ENCODE data around the gene FARP1.

The FARP1 gene

GRCh38 chr13:98482476-98483444 lies 339.9 kb downstream of the FARP1 start:
- no peak overlapping the region for H3K4me3 ChIP-seq (replicated peaks in 1 of 2; ENCODE audit: low read depth in 2 of 2, low read length in 2 of 2)
- peak; percentile 76 to 85 for DNase-seq (ENCODE audit: low read depth in 2 of 2)
- no peak for TF ChIP-seq CTCF (IDR thresholded peaks at IDR 0.05; ENCODE audit: low read depth, low read length)

- peak in 1 of 2 donors; percentile 32 for DNase-seq (ENCODE audit: low read depth in 2 of 2)
- no peak overlapping the region for H3K4me3 ChIP-seq (replicated peaks in 1 of 2; ENCODE audit: low read depth in 2 of 2, low read length in 2 of 2)
- TF ChIP-seq CTCF (IDR thresholded peaks at IDR 0.05; ENCODE audit: low read depth, low read length): no peak
These were observed 340.9 kb downstream of the FARP1 start for GRCh38 chr13:98483601-98484288.

- peak; percentile 89 to 98 for DNase-seq (ENCODE audit: low read depth in 2 of 2)
- no peak for TF ChIP-seq CTCF (IDR thresholded peaks at IDR 0.05; ENCODE audit: low read depth, low read length)
- peak overlapping the region in 1 of 2 donors; percentile 16 for H3K4me3 ChIP-seq (replicated peaks in 1 of 2; ENCODE audit: low read depth in 2 of 2, low read length in 2 of 2)
These were observed 341.7 kb downstream of the FARP1 start for GRCh38 chr13:98484289-98485219.

- no peak overlapping the region for H3K4me3 ChIP-seq (replicated peaks in 1 of 2; ENCODE audit: low read depth in 2 of 2, low read length in 2 of 2)
- TF ChIP-seq CTCF (IDR thresholded peaks at IDR 0.05; ENCODE audit: low read depth, low read length): no peak
- DNase-seq (ENCODE audit: low read depth in 2 of 2): no peak
These were observed 342.7 kb downstream of the FARP1 start for GRCh38 chr13:98485561-98485960.

- TF ChIP-seq CTCF (IDR thresholded peaks at IDR 0.05; ENCODE audit: low read depth, low read length): no peak
- DNase-seq (ENCODE audit: low read depth in 2 of 2): no peak
- no peak overlapping the region for H3K4me3 ChIP-seq (replicated peaks in 1 of 2; ENCODE audit: low read depth in 2 of 2, low read length in 2 of 2)
These were observed 343.5 kb downstream of the FARP1 start for GRCh38 chr13:98486412-98486811.

- no peak for TF ChIP-seq CTCF (IDR thresholded peaks at IDR 0.05; ENCODE audit: low read depth, low read length)
- no peak for DNase-seq (ENCODE audit: low read depth in 2 of 2)
- H3K4me3 ChIP-seq (replicated peaks in 1 of 2; ENCODE audit: low read depth in 2 of 2, low read length in 2 of 2): no peak overlapping the region
These were observed 344.1 kb downstream of the FARP1 start for GRCh38 chr13:98487016-98487415.
